HG02678 (cell line): ENCODE results near the gene CLHC1.
"Not testable (repeated sequence)": the region's sequence is repeated elsewhere in the genome, so short reads cannot be mapped to it uniquely, and the experiment has no call there.

Experiments used
- ATAC-seq: cut with Tn5 transposase; IDR thresholded peaks from one replicate; pipeline ENCODE4 v1.9.1; 2021; ENCODE audit warnings: mild to moderate bottlenecking, moderate library complexity; ENCODE audit not compliant: unreplicated experiment

The CLHC1 gene

DNA sequence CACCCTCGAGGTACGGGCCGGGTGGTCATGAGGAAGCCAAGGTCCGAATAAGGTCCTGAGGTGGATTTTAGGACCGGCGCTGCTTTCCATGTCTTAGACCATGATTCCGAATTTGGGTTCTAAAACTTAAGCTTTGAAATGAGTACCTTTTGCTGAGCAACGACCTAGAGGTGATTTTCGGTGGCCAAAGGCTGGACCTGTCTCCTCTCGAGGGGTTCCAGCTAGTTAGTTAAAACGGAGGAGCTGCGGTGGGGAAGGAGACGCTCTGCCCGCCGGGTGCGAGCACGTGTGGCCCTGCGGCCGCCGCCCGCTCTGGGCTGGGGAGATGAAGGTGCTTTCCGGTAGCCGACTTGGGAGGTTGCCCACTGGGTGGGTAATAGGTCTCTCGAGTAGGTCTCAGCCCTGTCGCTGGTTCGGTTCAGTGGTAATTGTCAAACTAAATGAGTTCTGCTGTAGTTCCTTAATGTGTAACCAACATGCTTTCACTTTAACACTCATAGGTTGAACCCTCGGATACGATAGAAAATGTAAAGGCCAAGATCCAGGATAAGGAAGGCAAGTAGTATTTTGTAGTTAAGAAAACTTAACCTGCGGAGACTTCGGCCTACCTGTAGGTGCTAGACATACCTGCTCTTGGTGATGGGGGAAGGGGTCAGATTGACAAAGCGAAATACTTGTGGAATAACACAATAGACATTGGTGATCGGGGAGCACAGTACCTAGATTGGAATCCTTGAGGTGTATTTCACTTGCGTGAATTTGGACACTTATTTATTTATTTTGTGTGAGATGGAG lies 967 bp upstream of the CLHC1 start:
- no peak for ATAC-seq

DNA sequence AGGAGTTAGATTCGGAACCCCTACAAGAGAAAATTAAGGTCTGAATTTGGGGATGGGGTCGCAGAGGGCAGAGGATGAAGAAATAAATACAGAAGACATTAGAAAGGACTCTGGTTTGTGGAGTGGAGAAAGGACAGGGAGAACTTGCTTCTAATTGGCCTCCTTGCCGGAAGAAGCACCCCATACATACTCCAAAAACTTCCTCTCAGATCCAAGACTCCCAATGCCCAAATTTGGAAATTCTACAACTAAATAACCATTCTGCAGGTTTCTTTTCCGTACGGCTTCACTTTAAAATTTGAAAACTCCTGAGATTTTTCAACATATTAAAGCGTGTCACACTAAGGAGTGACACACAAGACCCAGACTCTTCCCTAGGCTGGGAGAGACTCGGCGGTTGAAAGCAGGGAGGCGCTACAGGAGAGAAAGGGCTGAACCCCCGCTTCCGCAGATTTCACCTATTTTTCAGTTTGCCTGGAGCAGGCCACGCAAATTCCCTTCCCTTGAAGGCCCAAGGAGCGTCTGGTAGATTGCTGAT lies 478 bp downstream of the CLHC1 start:
- ATAC-seq = no peak

DNA sequence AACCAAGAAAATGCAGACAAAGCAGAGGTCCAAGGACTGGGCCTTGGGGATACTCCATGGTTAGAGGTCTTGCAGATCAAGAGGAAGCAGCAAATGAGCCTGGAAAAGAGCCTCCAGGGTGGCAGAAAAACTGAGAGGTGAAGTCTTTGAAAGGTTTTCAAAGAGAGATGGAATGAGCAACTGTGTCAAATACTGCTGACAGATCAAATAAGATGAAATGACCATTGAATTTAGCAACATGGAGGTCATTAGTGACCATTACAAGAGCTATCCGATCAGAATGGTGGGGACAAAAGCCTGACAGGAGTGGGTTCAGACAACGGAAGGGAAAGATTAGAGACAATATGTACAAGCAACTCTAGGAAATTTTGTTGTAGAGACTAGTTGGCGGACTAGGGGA lies 1.5 kb downstream of the CLHC1 start:
- ATAC-seq = no peak

DNA sequence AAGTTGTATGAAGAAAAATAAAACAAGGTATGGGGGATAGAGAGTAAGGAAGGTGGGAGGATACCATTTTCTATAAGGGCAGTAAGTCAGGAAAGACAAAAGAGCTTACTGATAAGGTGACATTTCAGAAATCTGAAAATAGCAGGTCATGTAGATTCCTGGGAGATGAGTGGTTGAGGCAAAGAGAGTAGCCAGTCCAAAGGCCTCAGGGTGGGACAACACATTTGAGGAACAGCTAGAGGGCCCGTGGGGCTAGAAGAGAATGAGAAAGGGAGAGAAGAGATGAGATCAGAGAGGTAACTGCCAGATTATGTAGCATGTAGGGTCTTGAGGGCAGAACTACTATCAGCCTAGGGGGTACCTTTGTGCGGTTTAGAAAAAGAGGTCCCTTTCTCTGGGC lies 2.9 kb downstream of the CLHC1 start:
- ATAC-seq = no peak

DNA sequence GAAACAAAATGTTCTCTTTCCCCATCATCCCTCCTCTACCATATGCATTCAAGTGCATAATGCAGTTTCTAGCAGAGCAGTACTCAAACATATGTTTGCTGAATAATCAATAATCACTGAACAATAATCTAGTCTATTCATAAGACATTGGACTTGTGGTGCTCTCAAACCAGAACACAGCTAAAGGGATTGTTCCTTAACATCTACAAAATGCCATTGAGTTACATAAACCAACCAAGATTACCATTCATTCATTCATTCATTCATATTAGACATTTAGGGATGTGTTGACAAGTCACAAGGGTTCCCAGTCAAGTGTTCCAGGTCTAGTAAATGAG lies 3.9 kb downstream of the CLHC1 start:
- no peak for ATAC-seq

DNA sequence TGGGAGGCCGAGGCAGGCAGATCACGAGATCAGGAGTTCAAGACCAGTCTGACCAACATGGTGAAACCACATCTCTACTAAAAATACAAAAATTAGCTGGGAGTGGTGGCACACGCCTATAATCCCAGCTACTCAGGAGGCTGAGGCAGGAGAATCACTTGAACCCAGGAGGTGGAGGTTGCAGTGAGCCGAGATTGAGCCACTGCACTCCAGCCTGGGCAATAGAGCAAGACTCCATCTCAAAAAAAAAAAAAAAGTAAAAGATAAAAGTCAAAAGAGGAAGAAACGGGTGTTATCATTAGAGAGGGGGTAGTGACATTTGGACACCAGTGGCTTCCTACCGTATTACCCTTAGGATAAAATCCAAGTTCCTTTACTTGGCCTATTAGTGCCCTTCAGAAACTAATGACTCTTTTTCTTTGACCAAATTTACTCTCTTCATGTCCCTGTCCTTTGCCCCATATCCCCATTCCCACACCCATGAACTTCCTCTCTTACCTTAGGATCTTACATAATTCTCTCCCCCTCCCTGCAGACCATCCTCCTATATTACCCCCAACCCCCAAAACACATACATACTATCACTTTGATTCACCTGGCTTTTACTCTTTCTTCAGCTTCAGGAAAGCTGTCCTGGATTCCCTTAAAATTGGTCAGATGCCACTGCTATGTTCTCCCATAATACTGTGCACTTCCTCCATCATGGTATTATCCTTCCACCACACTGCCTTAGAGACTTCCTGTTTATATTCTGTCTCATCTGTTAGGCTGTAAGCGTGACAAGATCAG lies 4.5 kb downstream of the CLHC1 start:
- ATAC-seq = not testable (repeated sequence)

DNA sequence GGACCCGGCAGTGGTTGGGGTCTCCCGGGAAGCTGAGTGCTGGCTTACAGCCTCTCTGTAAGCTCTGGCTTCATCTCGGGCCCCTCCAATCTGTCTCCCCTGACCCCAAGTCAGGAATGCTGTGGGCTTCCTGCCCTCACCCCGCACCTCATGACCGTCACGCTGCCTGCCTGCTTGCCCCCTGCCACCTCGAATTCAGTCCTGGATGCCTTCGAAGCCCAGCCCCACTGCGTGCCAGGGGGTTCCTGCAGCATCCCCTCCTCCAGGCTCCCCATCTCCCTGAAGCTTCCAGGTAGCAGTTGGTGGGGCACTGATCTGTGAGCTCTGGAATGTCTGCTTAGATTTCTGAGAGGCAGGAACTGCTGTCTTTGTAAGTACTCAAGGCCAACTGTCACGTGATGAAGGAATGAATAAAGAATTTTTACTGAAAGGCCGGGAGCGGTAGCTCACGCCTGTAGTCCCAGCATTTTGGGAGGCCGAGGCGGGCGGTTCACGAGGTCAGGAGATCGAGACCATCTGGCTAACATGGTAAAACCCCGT lies 6.5 kb downstream of the CLHC1 start:
- no peak for ATAC-seq

DNA sequence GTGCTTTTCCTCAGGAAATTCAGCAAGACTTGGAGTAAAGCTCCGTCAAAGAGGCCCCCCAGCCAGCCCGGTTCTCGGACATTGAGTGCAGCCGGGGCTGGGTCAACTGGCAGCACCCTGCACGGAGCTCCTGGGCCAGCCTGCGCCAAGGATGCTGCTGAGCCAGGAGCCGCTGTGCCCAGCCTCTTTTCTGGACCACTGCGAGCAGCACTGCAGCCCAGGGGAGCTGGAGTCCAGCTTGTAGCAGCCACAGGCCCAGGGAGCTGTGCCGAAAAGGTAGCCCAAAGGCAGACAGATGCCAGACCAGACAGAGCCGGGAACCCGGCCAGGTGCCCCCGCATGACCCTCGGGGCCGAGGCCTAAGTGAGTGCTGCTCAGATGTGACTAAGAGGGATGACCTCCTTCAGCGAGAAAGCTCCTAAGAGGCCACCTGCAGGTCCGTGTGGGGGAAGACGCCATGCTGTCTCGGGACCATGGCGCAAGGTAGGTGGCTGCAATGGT lies 7.3 kb downstream of the CLHC1 start:
- ATAC-seq = no peak

DNA sequence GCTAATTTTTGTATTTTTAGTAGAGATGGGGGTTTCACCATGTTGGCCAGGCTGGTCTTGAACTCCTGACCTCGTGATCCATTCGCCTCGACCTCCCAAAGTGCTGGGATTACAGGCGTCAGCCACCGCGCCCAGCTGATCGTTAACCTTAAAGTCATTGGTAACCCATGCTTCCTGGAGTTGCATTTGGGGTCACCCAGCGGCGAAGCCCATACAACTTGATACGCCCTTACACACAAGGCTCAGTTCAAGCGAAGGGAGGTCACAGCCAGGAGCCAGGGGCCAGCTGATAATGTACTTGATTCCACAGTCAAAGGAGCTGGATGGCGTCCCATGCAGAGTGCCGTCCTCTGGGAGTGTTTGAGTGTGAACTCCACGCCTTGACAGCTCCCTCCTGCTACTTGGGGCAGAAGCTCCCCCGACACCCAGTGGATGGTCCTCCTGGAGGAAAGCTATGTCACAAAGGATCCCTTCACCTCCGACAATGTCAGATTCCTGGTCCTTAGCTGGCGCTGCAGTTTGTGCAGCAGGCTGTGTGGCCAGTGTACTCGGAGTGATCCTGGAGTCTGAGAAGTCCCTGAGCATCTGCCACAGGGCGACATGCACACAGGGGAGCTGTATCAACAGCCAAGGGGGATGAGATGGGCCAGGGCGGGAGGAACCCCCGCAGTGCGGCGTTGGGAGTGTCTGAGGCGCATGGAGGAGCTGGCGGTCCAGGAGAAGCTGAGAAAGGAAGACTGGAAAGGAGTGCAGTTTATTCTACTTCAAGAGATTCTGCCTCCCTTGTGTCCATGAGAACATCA lies 7.9 kb downstream of the CLHC1 start:
- no peak for ATAC-seq

DNA sequence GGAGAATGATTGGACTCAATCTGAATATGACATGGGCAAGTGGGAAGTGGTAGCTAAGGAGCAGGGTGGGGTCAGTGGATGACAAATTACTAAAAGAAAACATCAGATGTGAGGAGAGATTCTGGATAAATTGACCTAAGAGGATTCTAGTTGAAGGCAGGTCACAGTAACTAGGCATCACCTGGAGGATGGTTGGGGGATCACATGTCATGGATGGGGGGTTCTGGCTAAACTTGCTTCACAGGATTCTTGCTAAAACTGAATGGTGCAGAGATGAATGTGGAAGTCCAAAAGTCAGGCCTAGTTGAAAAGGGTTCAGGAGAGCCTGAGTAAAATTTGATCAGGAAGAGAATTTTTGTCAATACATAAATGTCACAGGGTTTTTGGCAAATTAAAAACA lies 18.3 kb downstream of the CLHC1 start:
- no peak for ATAC-seq

DNA sequence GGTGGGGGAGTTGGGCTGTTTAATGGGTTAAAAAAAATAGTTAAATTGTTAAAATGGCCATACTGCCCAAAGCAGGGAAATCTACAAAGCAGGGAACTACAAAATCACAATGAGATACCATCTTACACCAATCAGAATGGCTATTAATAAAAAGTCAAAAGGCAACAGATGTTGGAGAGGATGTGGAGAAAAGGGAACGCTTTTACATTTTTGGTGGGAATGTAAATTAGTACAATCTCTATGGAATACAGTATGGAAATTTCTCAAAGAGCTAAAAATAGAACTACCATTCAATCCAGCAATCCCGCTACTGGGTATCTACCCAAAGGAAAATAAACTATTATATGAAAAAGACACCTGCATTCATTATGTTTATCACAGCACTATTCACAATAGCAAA lies 27.1 kb downstream of the CLHC1 start:
- no peak for ATAC-seq

DNA sequence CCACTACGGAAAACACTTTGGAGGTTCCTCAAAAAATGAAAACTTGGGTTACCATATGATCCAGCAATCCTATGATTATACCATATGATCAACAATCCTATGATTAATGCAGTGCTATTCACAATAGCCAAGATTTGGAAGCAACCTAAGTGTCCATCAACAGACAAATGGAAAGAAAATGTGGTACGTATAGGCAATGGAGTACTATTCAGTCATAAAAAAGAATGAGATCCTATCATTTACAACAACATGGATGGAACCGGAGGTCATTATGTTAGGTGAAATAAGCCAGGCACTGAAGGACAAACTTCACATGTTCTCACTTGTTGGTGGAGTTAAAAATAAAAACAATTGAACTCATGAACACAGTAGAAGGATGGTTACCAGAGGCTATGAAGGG lies 27.6 kb downstream of the CLHC1 start:
- no peak for ATAC-seq

DNA sequence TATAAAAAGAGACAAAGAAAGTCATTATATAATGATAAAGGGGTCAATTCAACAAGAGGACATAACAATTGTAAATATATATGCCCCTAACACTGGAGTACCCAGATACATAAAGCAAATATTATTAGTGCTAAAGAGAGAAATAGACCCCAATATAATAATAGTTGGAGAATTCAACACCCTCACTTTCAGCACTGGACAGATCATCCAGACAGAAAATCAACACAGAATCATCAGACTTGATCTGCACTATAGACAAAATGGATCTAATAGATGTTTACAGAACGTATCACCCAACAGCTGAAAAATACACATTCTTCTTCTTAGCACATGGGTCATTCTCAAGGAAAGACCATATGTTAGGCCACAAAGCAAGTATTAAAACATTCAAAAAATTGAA lies 31.7 kb downstream of the CLHC1 start:
- no peak for ATAC-seq

DNA sequence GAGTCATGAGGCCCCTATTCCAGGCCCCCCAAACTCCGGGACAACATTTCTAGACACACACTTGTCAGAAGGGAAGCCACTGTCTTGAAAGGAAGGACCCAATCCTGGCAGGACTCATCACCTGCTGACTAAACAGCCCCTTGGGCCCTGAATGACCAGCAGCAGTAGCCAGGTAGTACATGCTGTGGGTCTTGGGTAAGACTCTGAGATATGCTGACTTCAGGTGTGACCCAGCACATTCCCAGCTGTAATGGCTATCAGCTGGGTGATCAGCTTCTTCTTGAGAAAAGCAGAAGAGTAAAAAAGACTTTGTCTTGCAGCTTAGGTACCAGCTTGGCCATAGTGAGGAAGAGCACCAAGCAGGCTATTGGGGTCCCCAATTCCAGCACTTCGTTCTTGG lies 35.6 kb downstream of the CLHC1 start:
- ATAC-seq = no peak

DNA sequence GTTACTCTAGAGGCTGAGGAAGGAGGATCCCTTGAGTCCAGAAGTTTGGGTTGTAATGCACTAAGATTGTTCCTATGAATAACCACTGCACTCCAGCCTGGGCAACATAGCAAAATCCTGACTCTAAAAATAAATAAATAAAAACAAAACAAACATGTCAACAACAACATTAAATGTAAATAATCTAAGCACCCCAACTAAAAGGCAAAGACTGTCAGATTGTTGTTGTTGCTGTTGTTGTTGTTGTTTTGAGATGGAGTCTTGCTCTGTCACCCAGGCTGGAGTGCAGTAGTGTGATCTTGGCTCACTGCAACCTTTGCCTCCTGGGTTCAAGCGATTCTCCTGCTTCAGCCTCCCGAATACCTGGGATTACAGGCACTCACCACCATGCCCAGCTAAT lies 40.2 kb downstream of the CLHC1 start:
- not testable (repeated sequence) for ATAC-seq

DNA sequence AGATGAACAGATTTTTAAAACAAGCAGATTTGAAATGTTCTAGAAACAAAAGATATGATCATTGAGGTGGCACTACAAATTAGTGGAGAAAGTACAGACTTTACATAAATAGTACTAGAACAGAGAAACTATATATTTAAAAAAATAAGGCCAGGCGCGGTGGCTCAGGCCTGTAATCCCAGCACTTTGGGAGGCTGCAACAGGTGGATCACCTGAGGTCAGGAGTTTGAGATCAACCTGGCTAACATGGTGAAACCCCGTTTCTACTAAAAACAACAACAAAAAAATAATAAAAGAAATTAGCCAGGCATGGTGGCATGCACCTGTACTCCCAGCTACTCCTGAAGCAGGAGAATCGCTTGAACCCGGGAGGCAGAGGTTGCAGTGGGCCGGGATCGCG lies 45.3 kb downstream of the CLHC1 start:
- ATAC-seq = not testable (repeated sequence)

DNA sequence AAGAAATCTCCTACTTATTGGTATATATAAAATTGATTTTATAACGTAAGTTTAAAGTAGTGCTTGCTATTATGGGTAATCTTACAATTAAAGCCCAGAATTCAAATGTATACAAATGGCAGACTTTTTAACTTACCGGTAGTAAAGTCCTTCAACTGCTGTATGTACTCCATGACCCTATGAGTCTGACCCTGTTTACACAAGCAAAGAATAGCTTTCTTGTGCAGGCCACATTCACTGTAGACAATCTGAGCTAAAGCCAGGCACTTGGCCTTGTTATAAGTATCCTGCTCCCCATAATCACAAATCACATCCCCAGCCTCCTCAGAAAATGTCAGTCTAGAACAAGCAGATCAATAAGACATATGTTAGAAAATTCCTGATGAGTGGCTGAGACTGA lies 51.7 kb downstream of the CLHC1 start:
- ATAC-seq = no peak

DNA sequence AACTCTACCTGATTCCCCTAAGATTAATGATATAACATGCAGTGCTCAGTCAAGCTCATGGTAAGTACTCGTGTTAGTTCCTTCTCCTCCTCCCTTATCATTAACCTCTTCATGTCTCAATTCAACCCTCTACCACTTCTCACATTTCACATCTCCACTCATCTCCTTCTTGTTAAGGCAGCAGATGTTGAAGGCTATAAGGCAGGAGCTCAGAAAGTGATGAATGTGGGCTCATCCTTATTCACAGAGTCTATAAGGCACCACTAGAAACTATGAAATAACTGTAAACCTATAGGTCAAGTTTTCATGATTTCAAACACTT lies 56.0 kb downstream of the CLHC1 start:
- ATAC-seq = no peak

DNA sequence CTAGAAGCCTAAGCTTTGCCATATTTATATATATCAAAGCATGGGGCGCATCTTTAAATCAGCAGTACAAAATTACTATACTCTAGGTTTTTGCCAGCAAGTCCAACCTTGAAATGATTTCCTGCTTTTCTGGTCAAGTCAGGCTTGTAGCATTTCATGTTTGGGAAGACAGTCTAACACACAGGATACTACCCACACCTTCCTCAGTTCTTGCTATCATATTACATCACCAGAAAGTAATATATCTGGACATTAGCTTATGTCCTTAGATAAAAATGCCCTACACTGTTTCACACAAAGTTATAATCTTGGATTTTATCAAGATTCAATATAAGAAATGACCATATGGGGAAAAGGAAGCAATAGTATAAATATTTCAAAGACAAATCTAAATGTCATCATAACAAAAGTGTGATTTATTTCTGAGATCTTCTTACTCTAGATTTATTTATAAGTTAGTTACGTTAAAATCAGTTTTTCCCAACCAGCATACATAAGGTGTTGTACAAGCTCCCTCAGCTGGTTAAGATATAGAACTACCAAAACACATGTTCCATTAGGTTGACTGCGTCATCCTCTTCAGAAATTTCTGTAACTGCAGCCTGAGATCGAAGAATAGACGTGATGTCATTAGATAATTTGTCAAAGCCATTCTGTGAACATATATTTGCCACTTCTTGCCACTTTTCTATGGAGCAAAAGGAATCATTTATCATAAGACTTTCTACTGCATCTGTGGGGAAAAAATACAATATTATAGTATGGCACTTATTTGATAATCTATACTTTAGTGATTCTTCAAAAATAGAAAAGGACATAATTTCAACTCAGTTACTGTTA lies 56.6 kb downstream of the CLHC1 start:
- ATAC-seq = peak; percentile 64

DNA sequence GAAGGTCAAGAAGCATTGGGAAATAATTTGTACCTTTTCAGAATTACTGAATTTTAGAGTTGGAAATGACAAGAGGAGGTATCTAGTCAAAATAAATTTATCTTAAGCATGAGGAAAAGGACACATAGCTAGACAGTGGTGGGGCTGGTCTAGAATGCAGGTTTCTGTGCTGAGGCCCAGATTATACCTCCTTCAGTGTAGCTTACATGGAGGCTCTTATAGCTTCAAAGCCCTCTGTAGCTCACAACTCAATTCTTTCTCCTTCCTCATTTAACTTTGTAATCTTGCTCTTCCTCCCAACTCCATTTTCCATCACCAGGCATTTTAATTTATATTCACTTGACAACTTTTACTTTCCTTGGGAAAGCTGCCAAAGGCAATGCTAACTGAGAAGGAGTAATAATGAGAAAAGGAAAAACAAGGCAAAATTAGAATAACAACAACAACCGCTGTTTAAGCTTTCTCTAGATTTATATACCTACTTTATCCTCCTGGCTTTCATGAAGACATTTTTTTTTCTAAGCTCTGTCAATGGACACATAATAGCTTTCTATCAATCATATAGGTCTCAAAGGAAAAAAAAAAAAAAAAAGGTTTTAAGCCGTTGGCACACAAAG lies 58.5 kb downstream of the CLHC1 start:
- no peak for ATAC-seq
